Esophagus muscularis mucosa (tissue), 4 donors: ENCODE measurements around the gene RTTN.

Experiments used
- CTCF ChIP-seq, 3 experiments: fragments of 200-600 bp in 2 of 3; fragments of 450-650 bp in 1 of 3; sonication (generic) in 2 of 3; IDR thresholded peaks; one replicate each; pipeline ENCODE4 v1.5.1; 2017 to 2019; ENCODE audit warnings: antibody characterized with exemption in 3 of 3, mild to moderate bottlenecking in 2 of 3, moderate library complexity in 1 of 3
- EP300 ChIP-seq: sonication (generic); formaldehyde crosslinking; IDR thresholded peaks from one replicate; pipeline ENCODE4 v1.6.1; 2017; ENCODE audit warnings: antibody characterized with exemption
- POLR2A ChIP-seq: fragments of 450-650 bp; IDR thresholded peaks from one replicate; pipeline ENCODE4 v1.6.1; 2017; ENCODE audit warnings: antibody characterized with exemption, moderate library complexity, mild to moderate bottlenecking, low read depth
- POLR2AphosphoS5 ChIP-seq, 2 donors: sonication (generic); formaldehyde crosslinking; IDR thresholded peaks; one replicate each; pipeline ENCODE4 v1.6.1; 2017; ENCODE audit warnings: antibody characterized with exemption in 2 of 2

- TF ChIP-seq CTCF (IDR thresholded peaks at IDR 0.05) (no peak), POLR2A (no peak), POLR2AphosphoS5 (IDR thresholded peaks at IDR 0.05) (no peak), EP300 (no peak)
Measured at GRCh38 chr18:69992776-69993175, 212.7 kb downstream of the RTTN start.
